Neural cell (in vitro differentiated cells): ENCODE measurements around the gene NRXN2. TPM values are rescaled to one million over a fixed set of nuclear protein-coding genes. Genes with fewer than 3 reads are reported as not detected.

Experiments
- H2AFZ ChIP-seq: fragments of 200-600, 300-800 bp; sonication (generic), shearing (Covaris generic); 2 replicates; pipeline ENCODE4 v1.6.0; 2014; ENCODE audit warnings: low read depth, mild to moderate bottlenecking, antibody characterized with exemption, low read length, moderate library complexity
- H3F3A ChIP-seq: fragments of 200-600 bp; shearing (Covaris generic); 2 replicates; pipeline ENCODE4 v1.6.1; 2016; ENCODE audit warnings: mild to moderate bottlenecking, moderate library complexity, mixed read lengths, antibody characterized with exemption, low read length; ENCODE audit not compliant: insufficient read depth, poor library complexity, severe bottlenecking
- H3K27ac ChIP-seq: fragments of 200-600, 300-800 bp; sonication (generic), shearing (Covaris generic); 2 replicates; pipeline ENCODE4 v1.5.1; 2014; ENCODE audit warnings: mild to moderate bottlenecking, low read length, moderate library complexity
- H3K27me3 ChIP-seq: fragments of 300-800, 200-600 bp; sonication (generic), shearing (Covaris generic); 2 replicates; pipeline ENCODE4 v1.6.0; 2014; ENCODE audit warnings: mild to moderate bottlenecking, low read depth, low read length, moderate library complexity; ENCODE audit not compliant: insufficient read depth
- H3K36me3 ChIP-seq: fragments of 300-800, 200-600 bp; sonication (generic), shearing (Covaris generic); 2 replicates; pipeline ENCODE4 v1.5.1; 2014; ENCODE audit warnings: mild to moderate bottlenecking, antibody characterized with exemption, low read length, moderate library complexity; ENCODE audit not compliant: insufficient read depth
- H3K4me2 ChIP-seq: fragments of 300-800, 200-600 bp; sonication (generic), shearing (Covaris generic); 2 replicates; pipeline ENCODE4 v1.6.0; 2014; ENCODE audit warnings: mild to moderate bottlenecking, low read length
- H3K4me3 ChIP-seq: fragments of 300-800, 200-600 bp; sonication (generic), shearing (Covaris generic); 2 replicates; pipeline ENCODE4 v1.5.1; 2014; ENCODE audit warnings: mild to moderate bottlenecking, low read length, moderate library complexity
- H3K79me2 ChIP-seq: fragments of 200-600 bp; shearing (Covaris generic); replicated peaks from 2 replicates; pipeline ENCODE4 v1.6.0; 2014; ENCODE audit warnings: mild to moderate bottlenecking, low read length, moderate library complexity; ENCODE audit not compliant: insufficient read depth
- H3K9ac ChIP-seq: fragments of 300-800, 200-600 bp; sonication (generic), shearing (Covaris generic); 2 replicates; pipeline ENCODE4 v1.6.1; 2016; ENCODE audit warnings: mild to moderate bottlenecking, low read length, mixed read lengths
- H3K9me2 ChIP-seq: fragments of 200-600 bp; shearing (Covaris generic); 2 replicates; pipeline ENCODE4 v1.6.1; 2016; ENCODE audit warnings: mild to moderate bottlenecking, low read length, mixed read lengths; ENCODE audit not compliant: insufficient read depth
- H3K9me3 ChIP-seq: fragments of 200-600, 300-800 bp; sonication (generic), shearing (Covaris generic); 2 replicates; pipeline ENCODE4 v1.6.1; 2016; ENCODE audit warnings: mild to moderate bottlenecking, mixed run types, low read length, moderate library complexity, mixed read lengths
- H4K20me1 ChIP-seq: fragments of 200-600 bp; shearing (Covaris generic); 2 replicates; pipeline ENCODE4 v1.6.1; 2016; ENCODE audit warnings: mild to moderate bottlenecking, mixed run types; ENCODE audit not compliant: insufficient read depth
- CTCF ChIP-seq: fragments of 450-650 bp; IDR thresholded peaks from 2 replicates; pipeline ENCODE4 v1.5.1; 2014; ENCODE audit warnings: antibody characterized with exemption, mild to moderate bottlenecking, moderate library complexity; ENCODE audit not compliant: poor library complexity, severe bottlenecking
- EP300 ChIP-seq: fragments of 450-650 bp; conservative IDR thresholded peaks from 2 replicates; pipeline ENCODE4 v1.6.1; 2014; ENCODE audit warnings: antibody characterized with exemption, mild to moderate bottlenecking, moderate library complexity; ENCODE audit not compliant: poor library complexity, severe bottlenecking
- EZH2 ChIP-seq: fragments of 200-600, 300-800 bp; shearing (Covaris generic), sonication (generic); IDR thresholded peaks from 2 replicates; pipeline ENCODE4 v1.6.1; 2014; ENCODE audit warnings: antibody characterized with exemption, low read length, borderline replicate concordance, mild to moderate bottlenecking; ENCODE audit not compliant: insufficient read depth, poor library complexity, severe bottlenecking
- MXI1 ChIP-seq: fragments of 450-650 bp; conservative IDR thresholded peaks from 2 replicates; pipeline ENCODE4 v1.6.1; 2014; ENCODE audit warnings: antibody characterized with exemption, mild to moderate bottlenecking; ENCODE audit not compliant: poor library complexity, severe bottlenecking
- POLR2AphosphoS5 ChIP-seq: IDR thresholded peaks from 2 replicates; pipeline ENCODE4 v1.6.1; 2012
- RAD21 ChIP-seq: fragments of 450-650 bp; conservative IDR thresholded peaks from 2 replicates; pipeline ENCODE4 v1.6.1; 2014; ENCODE audit warnings: antibody characterized with exemption, mild to moderate bottlenecking, moderate library complexity
- SMC3 ChIP-seq: fragments of 450-650 bp; conservative IDR thresholded peaks from 2 replicates; pipeline ENCODE4 v1.6.1; 2014; ENCODE audit warnings: antibody characterized with exemption, mild to moderate bottlenecking, moderate library complexity; ENCODE audit not compliant: poor library complexity
- TAF1 ChIP-seq: IDR thresholded peaks from 2 replicates; pipeline ENCODE4 v1.6.1; 2012; ENCODE audit warnings: low read depth
- polyA plus RNA-seq: library from polyadenylated mRNA; depleted of rRNA; stranded (reverse); fragments of >200 nt; gene quantifications from 2 replicates; pipeline ENCODE4 v1.2.3, GENCODE V29; 2014
- TF ChIP-seq, protein P1 (sequence below): IDR thresholded peaks from 2 replicates; pipeline ENCODE4 v1.6.1; 2012; ENCODE audit warnings: borderline replicate concordance

Gene NRXN2
- polyA plus RNA-seq, 1 donor from 2014 or later, result 68.0 TPM

GRCh38 chr11:64660205-64660604, 62.8 kb downstream of the NRXN2 start:
- Histone ChIP-seq H3K79me2 (no peaks in the 10 kb centered on the region), H3K27ac (no peak overlapping the region), H3K27me3 (no peaks in the 10 kb centered on the region), H3K9me3 (no peaks in the 10 kb centered on the region), H3K9me2 (no peaks in the 10 kb centered on the region), H3K4me3 (no peak overlapping the region), H3K4me2 (no peak overlapping the region), H3K9ac (no peak overlapping the region), H3K36me3 (peaks cover 11% of the 10 kb centered on the region), H2AFZ (no peak overlapping the region), H3F3A (no peaks in the 10 kb centered on the region), H4K20me1 (no peaks in the 10 kb centered on the region)
- TF ChIP-seq SMC3 (no peak), RAD21 (no peak), EP300 (no peak), MXI1 (no peak), CTCF (no peak), POLR2AphosphoS5 (no peak), TAF1 (no peak), EZH2 (no peak)
- TF ChIP-seq, protein P1, sequence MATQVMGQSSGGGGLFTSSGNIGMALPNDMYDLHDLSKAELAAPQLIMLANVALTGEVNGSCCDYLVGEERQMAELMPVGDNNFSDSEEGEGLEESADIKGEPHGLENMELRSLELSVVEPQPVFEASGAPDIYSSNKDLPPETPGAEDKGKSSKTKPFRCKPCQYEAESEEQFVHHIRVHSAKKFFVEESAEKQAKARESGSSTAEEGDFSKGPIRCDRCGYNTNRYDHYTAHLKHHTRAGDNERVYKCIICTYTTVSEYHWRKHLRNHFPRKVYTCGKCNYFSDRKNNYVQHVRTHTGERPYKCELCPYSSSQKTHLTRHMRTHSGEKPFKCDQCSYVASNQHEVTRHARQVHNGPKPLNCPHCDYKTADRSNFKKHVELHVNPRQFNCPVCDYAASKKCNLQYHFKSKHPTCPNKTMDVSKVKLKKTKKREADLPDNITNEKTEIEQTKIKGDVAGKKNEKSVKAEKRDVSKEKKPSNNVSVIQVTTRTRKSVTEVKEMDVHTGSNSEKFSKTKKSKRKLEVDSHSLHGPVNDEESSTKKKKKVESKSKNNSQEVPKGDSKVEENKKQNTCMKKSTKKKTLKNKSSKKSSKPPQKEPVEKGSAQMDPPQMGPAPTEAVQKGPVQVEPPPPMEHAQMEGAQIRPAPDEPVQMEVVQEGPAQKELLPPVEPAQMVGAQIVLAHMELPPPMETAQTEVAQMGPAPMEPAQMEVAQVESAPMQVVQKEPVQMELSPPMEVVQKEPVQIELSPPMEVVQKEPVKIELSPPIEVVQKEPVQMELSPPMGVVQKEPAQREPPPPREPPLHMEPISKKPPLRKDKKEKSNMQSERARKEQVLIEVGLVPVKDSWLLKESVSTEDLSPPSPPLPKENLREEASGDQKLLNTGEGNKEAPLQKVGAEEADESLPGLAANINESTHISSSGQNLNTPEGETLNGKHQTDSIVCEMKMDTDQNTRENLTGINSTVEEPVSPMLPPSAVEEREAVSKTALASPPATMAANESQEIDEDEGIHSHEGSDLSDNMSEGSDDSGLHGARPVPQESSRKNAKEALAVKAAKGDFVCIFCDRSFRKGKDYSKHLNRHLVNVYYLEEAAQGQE, result no peak

GRCh38 chr11:64659417-64660144, 63.4 kb downstream of the NRXN2 start:
- Histone ChIP-seq H3K36me3 (peaks cover 11% of the 10 kb centered on the region), H3K9ac (no peak overlapping the region), H2AFZ (no peak overlapping the region), H3K4me3 (no peak overlapping the region), H3K4me2 (no peak overlapping the region), H3K9me3 (no peaks in the 10 kb centered on the region), H3K27me3 (no peaks in the 10 kb centered on the region), H4K20me1 (no peaks in the 10 kb centered on the region), H3F3A (no peaks in the 10 kb centered on the region), H3K27ac (no peak overlapping the region), H3K79me2 (no peaks in the 10 kb centered on the region), H3K9me2 (no peaks in the 10 kb centered on the region)
- TF ChIP-seq CTCF (no peak), EZH2 (no peak), MXI1 (no peak), RAD21 (no peak), TAF1 (no peak), EP300 (no peak), POLR2AphosphoS5 (no peak), SMC3 (no peak)
- TF ChIP-seq, protein P1, result no peak
